T-cell (primary cell): Measurements from ENCODE around the gene TBC1D22A. TPM values are rescaled to one million over a fixed set of nuclear protein-coding genes. Genes with fewer than 3 reads are reported as not detected.

Source experiments
- ATAC-seq, 4 experiments: fragments of 200-7000 bp in 3 of 4; fragments of 150-1000 bp in 1 of 4; cut with Tn5 transposase; replicated peaks in 1 of 4; 1 replicate in 3 of 4; 2 replicates in 1 of 4; pipeline ENCODE4 v1.10.0; 2021; ENCODE audit warnings: moderate library complexity in 3 of 4, mild to moderate bottlenecking in 2 of 4, moderate number of reproducible peaks in 1 of 4
- CTCF ChIA-PET, 2 donors: fragments of 300-600 bp; sonication (Branson Sonifier 250); formaldehyde crosslinking; loops; one replicate each; lab custom pipeline; 2022; ENCODE audit warnings: antibody characterized with exemption in 2 of 2; lab: Charles Lee
- POLR2A ChIA-PET, 2 donors: fragments of 300-600 bp; sonication (Branson Sonifier 250); formaldehyde crosslinking; loops; one replicate each; lab custom pipeline; 2022; ENCODE audit warnings: antibody characterized with exemption in 2 of 2; lab: Charles Lee
- DNase-seq, 35 experiments: peaks; one replicate each; pipeline versions ENCODE4 v3.0.0 to v3.0.0-alpha.2; 2013 to 2023
- H3K27ac ChIP-seq: one replicate; pipeline ENCODE4 v1.5.1; 2013; ENCODE audit warnings: low read length
- H3K27me3 ChIP-seq, 2 experiments: replicated peaks in 1 of 2; 1 replicate in 1 of 2; 2 replicates in 1 of 2; pipeline versions ENCODE4 v1.6.1 to v1.7.0; 2013; ENCODE audit warnings: low read length in 1 of 2, mixed read lengths in 1 of 2; ENCODE audit not compliant: control insufficient read depth in 2 of 2, insufficient read depth in 2 of 2; ENCODE audit errors: extremely low read depth in 1 of 2
- H3K36me3 ChIP-seq, 2 donors: 1 replicate in 1 of 2; 2 replicates in 1 of 2; pipeline versions ENCODE4 v1.6.1 to v1.7.0; 2013; ENCODE audit warnings: low read length in 1 of 2; ENCODE audit not compliant: control insufficient read depth in 2 of 2, insufficient read depth in 1 of 2; ENCODE audit errors: extremely low read depth in 1 of 2
- H3K4me1 ChIP-seq, 2 experiments: 1 replicate in 1 of 2; 2 replicates in 1 of 2; pipeline versions ENCODE4 v1.6.1 to v1.7.0; 2013; ENCODE audit warnings: low read length in 2 of 2, mixed read lengths in 1 of 2; ENCODE audit not compliant: insufficient read depth in 2 of 2, control insufficient read depth in 1 of 2; ENCODE audit errors: extremely low read depth in 1 of 2
- H3K4me3 ChIP-seq, 2 donors: 1 replicate in 1 of 2; 2 replicates in 1 of 2; pipeline versions ENCODE4 v1.5.1 to v1.7.0; 2013; ENCODE audit warnings: mild to moderate bottlenecking in 2 of 2, low read length in 1 of 2, moderate library complexity in 1 of 2; ENCODE audit not compliant: control insufficient read depth in 1 of 2; ENCODE audit errors: extremely low read depth in 1 of 2
- H3K9me3 ChIP-seq: 2 replicates; pipeline ENCODE4 v1.7.0; 2013
- H3K27ac Mint-ChIP-seq, 2 donors: one replicate each; pipeline ENCODE4 v1.8.0; 2020 to 2021; ENCODE audit warnings: mild to moderate bottlenecking in 2 of 2, mixed read lengths in 2 of 2
- H3K27me3 Mint-ChIP-seq, 2 donors: one replicate each; pipeline ENCODE4 v1.8.0; 2021 to 2022; ENCODE audit warnings: mixed read lengths in 2 of 2
- H3K36me3 Mint-ChIP-seq: one replicate; pipeline ENCODE4 v1.8.0; 2021; ENCODE audit warnings: mixed read lengths
- H3K4me1 Mint-ChIP-seq, 3 donors: one replicate each; pipeline ENCODE4 v1.8.0; 2020 to 2022; ENCODE audit warnings: mixed read lengths in 3 of 3, mild to moderate bottlenecking in 1 of 3
- H3K4me3 Mint-ChIP-seq, 3 donors: one replicate each; pipeline ENCODE4 v1.8.0; 2020 to 2022; ENCODE audit warnings: mild to moderate bottlenecking in 3 of 3, mixed read lengths in 3 of 3, moderate library complexity in 3 of 3
- H3K9me3 Mint-ChIP-seq, 3 donors: one replicate each; pipeline ENCODE4 v1.8.0; 2020 to 2022; ENCODE audit warnings: mixed read lengths in 3 of 3
- WGBS: methylation state at CpG from one replicate; pipeline ENCODE4 v1.1.5; 2013; ENCODE audit warnings: missing lambda C conversion rate; ENCODE audit not compliant: insufficient coverage; 5-methylcytosine and 5-hydroxymethylcytosine counted together
- total RNA-seq, 35 experiments: library from RNA in 6 of 35; stranded (reverse) in 6 of 35; fragments of 120-200 nt in 1 of 35; gene quantifications; one replicate each; pipeline versions ENCODE4 v1.2.1 to v1.2.4 and lab custom pipeline; 2013 to 2026

The TBC1D22A gene
- total RNA-seq, 5 donors from 2014 or later (not counting 1 experiment from before 2014, with no cell fraction given), result 38.3 to 67.8 (median 57.7) TPM

- POLR2A ChIA-PET, result no interaction called here
- peaks cover 72% of the 10 kb centered on the region for H3K36me3 Mint-ChIP-seq
- no peaks in the 10 kb centered on the region for H3K9me3 ChIP-seq
- CTCF ChIA-PET, result no interaction called here
- ATAC-seq, result no peak
- H3K4me3 ChIP-seq, result no peak overlapping the region
- no peak overlapping the region for H3K27ac Mint-ChIP-seq
- no peak overlapping the region for H3K27ac ChIP-seq
- no peak for DNase-seq
- peaks cover 0 to 29% of the 10 kb centered on the region in 2 donors for H3K36me3 ChIP-seq
- no peaks in the 10 kb centered on the region for H3K27me3 ChIP-seq
- peaks cover 33 to 44% (median 36%) of the 10 kb centered on the region in 3 donors for H3K4me1 Mint-ChIP-seq
- peaks cover 0 to 3% of the 10 kb centered on the region in 2 experiments for H3K4me1 ChIP-seq
- H3K27me3 Mint-ChIP-seq, result no peaks in the 10 kb centered on the region
- peaks cover 0 to 3% (median 2%) of the 10 kb centered on the region in 3 donors for H3K9me3 Mint-ChIP-seq
- H3K4me3 Mint-ChIP-seq, result no peak overlapping the region
- WGBS, result 94% methylated on average over 5 of the region's 12 CpGs
Observed at GRCh38 chr22:46829117-46829891, 66.9 kb downstream of the TBC1D22A start.

GRCh38 chr22:46829941-46830715 lies 67.7 kb downstream of the TBC1D22A start:
- Histone ChIP-seq H3K4me1 (peaks cover 0 to 3% of the 10 kb centered on the region in 2 experiments), H3K36me3 (peaks cover 0 to 29% of the 10 kb centered on the region in 2 donors), H3K9me3 (no peaks in the 10 kb centered on the region), H3K4me3 (no peak overlapping the region), H3K27me3 (no peaks in the 10 kb centered on the region), H3K27ac (no peak overlapping the region)
- CTCF ChIA-PET, result interaction anchor here in 1 of 2 donors (0.5 kb wide), 1 partner anchor 9 kb away, joined by 3 read pairs; no protein-coding TSS in a partner anchor
- Mint-ChIP-seq H3K27me3 (no peaks in the 10 kb centered on the region), H3K4me1 (peaks cover 30 to 40% (median 31%) of the 10 kb centered on the region in 3 donors), H3K9me3 (peaks cover 5 to 9% (median 7%) of the 10 kb centered on the region in 3 donors), H3K36me3 (peaks cover 71% of the 10 kb centered on the region), H3K4me3 (no peak overlapping the region), H3K27ac (no peak overlapping the region)
- POLR2A ChIA-PET, result no interaction called here
- DNase-seq (no peak), ATAC-seq (no peak)
- 99% methylated on average over 9 of the region's 15 CpGs for WGBS

GRCh38 chr22:46830841-46831240 lies 68.4 kb downstream of the TBC1D22A start:
- H3K36me3 Mint-ChIP-seq, result peaks cover 78% of the 10 kb centered on the region
- H3K4me1 Mint-ChIP-seq, result peaks cover 30 to 38% (median 31%) of the 10 kb centered on the region in 3 donors
- ATAC-seq, result no peak

GRCh38 chr22:46833228-46833627 lies 70.8 kb downstream of the TBC1D22A start:
- H3K4me3 ChIP-seq, result no peak overlapping the region
- H3K9me3 ChIP-seq, result peaks cover 3% of the 10 kb centered on the region
- H3K27me3 Mint-ChIP-seq, result no peaks in the 10 kb centered on the region
- H3K36me3 ChIP-seq, result peaks cover 0 to 22% of the 10 kb centered on the region in 2 donors
- H3K27ac Mint-ChIP-seq, result no peak overlapping the region
- ChIA-PET POLR2A (no interaction called here), CTCF (no interaction called here)
- no peaks in the 10 kb centered on the region for H3K27me3 ChIP-seq
- WGBS, result 93% methylated on average over 6 of the region's 6 CpGs
- no peak overlapping the region for H3K4me3 Mint-ChIP-seq
- DNase-seq, result no peak
- peaks cover 10 to 18% (median 12%) of the 10 kb centered on the region in 3 donors for H3K9me3 Mint-ChIP-seq
- H3K4me1 ChIP-seq, result peaks cover 0 to 3% of the 10 kb centered on the region in 2 experiments
- H3K27ac ChIP-seq, result no peak overlapping the region
- H3K4me1 Mint-ChIP-seq, result peaks cover 25 to 35% (median 29%) of the 10 kb centered on the region in 3 donors
- ATAC-seq, result no peak
- H3K36me3 Mint-ChIP-seq, result peaks cover 77% of the 10 kb centered on the region

More at GRCh38 chr22:46830841-46831240, 68.4 kb downstream of the TBC1D22A start:
- Histone ChIP-seq H3K9me3 (peaks cover 3% of the 10 kb centered on the region), H3K27me3 (no peaks in the 10 kb centered on the region), H3K4me1 (peaks cover 0 to 3% of the 10 kb centered on the region in 2 experiments), H3K27ac (no peak overlapping the region), H3K36me3 (peaks cover 0 to 32% of the 10 kb centered on the region in 2 donors), H3K4me3 (no peak overlapping the region)
- DNase-seq, result no peak
- WGBS, result 99% methylated on average over 7 of the region's 8 CpGs
- Mint-ChIP-seq H3K27ac (no peak overlapping the region), H3K27me3 (no peaks in the 10 kb centered on the region), H3K9me3 (peaks cover 10 to 12% (median 12%) of the 10 kb centered on the region in 3 donors), H3K4me3 (no peak overlapping the region)
- ChIA-PET CTCF (no interaction called here), POLR2A (no interaction called here)

- ChIA-PET CTCF (no interaction called here), POLR2A (no interaction called here)
- H3K9me3 Mint-ChIP-seq, result peaks cover 10 to 18% (median 12%) of the 10 kb centered on the region in 3 donors
- Histone ChIP-seq H3K9me3 (peaks cover 3% of the 10 kb centered on the region), H3K27ac (no peak overlapping the region), H3K36me3 (peaks cover 0 to 15% of the 10 kb centered on the region in 2 donors), H3K4me3 (no peak overlapping the region), H3K4me1 (no peaks in the 10 kb centered on the region), H3K27me3 (no peaks in the 10 kb centered on the region)
- no peak overlapping the region for H3K4me3 Mint-ChIP-seq
- H3K36me3 Mint-ChIP-seq, result peaks cover 72% of the 10 kb centered on the region
- H3K27ac Mint-ChIP-seq, result peak overlapping the region in 1 of 2 donors; percentile 48
- no peaks in the 10 kb centered on the region for H3K27me3 Mint-ChIP-seq
- WGBS, result no CpG with 5 or more reads among the region's 1 CpG
- DNase-seq (no peak), ATAC-seq (no peak)
- H3K4me1 Mint-ChIP-seq, result peaks cover 18 to 27% (median 24%) of the 10 kb centered on the region in 3 donors
Observed at GRCh38 chr22:46834021-46834737, 71.7 kb downstream of the TBC1D22A start.

GRCh38 chr22:46835288-46835687 lies 72.8 kb downstream of the TBC1D22A start:
- Mint-ChIP-seq H3K4me1 (peaks cover 16 to 24% (median 17%) of the 10 kb centered on the region in 3 donors), H3K27me3 (no peaks in the 10 kb centered on the region), H3K36me3 (peaks cover 62% of the 10 kb centered on the region), H3K27ac (no peak overlapping the region), H3K9me3 (peaks cover 10 to 18% (median 12%) of the 10 kb centered on the region in 3 donors), H3K4me3 (no peak overlapping the region)
- no peak overlapping the region for H3K4me3 ChIP-seq
- ATAC-seq, result no peak
- no CpG with 5 or more reads among the region's 2 CpGs for WGBS
- peaks cover 3% of the 10 kb centered on the region for H3K9me3 ChIP-seq
- ChIA-PET CTCF (no interaction called here), POLR2A (no interaction called here)
- H3K27me3 ChIP-seq, result no peaks in the 10 kb centered on the region
- H3K4me1 ChIP-seq, result no peaks in the 10 kb centered on the region
- H3K36me3 ChIP-seq, result peaks cover 0 to 9% of the 10 kb centered on the region in 2 donors
- H3K27ac ChIP-seq, result no peak overlapping the region
- no peak for DNase-seq
